Suppressor macrophage treated with lipopolysaccharide for 1 hour (primary cell): Measurements from ENCODE around the gene ZDHHC7.
"Not testable (repeated sequence)": the region's sequence is repeated elsewhere in the genome, so short reads cannot be mapped to it uniquely, and the experiment has no call there.

Experiments used
- DNase-seq, 3 donors: peaks; one replicate each; pipeline ENCODE4 v3.0.0-alpha.2; 2020 to 2022

ZDHHC7 gene

GRCh38 chr16:85042606-85043005 is 31.3 kb upstream of the ZDHHC7 start:
- DNase-seq, result no peak

- DNase-seq, result no peak
Measured at GRCh38 chr16:85042167-85042526, 30.8 kb upstream of the ZDHHC7 start.

- peak in 1 of 3 donors; percentile 30 for DNase-seq
Measured at GRCh38 chr16:85041219-85042166, 30.2 kb upstream of the ZDHHC7 start.

- no peak for DNase-seq
Measured at GRCh38 chr16:85040685-85041084, 29.4 kb upstream of the ZDHHC7 start.

- no peak for DNase-seq
Measured at GRCh38 chr16:85037721-85038120, 26.4 kb upstream of the ZDHHC7 start.

- peak in 1 of 3 donors; percentile 44 for DNase-seq
Measured at GRCh38 chr16:85037050-85037410, 25.7 kb upstream of the ZDHHC7 start.

GRCh38 chr16:85036236-85037049 is 25.1 kb upstream of the ZDHHC7 start:
- DNase-seq, result peak; percentile 78 to 81 (median 80)

GRCh38 chr16:85034591-85035433 is 23.5 kb upstream of the ZDHHC7 start:
- no peak for DNase-seq

- no peak for DNase-seq
Measured at GRCh38 chr16:85033171-85033570, 21.8 kb upstream of the ZDHHC7 start.

GRCh38 chr16:85032187-85032586 is 20.9 kb upstream of the ZDHHC7 start:
- not testable (repeated sequence) for DNase-seq

GRCh38 chr16:85031451-85031850 is 20.1 kb upstream of the ZDHHC7 start:
- DNase-seq, result no peak

GRCh38 chr16:85029981-85030401 is 18.7 kb upstream of the ZDHHC7 start:
- no peak for DNase-seq

- peak; percentile 68 to 76 (median 68) for DNase-seq
Measured at GRCh38 chr16:85029408-85029784, 18.1 kb upstream of the ZDHHC7 start.

GRCh38 chr16:85028685-85029407 is 17.5 kb upstream of the ZDHHC7 start:
- no peak for DNase-seq

GRCh38 chr16:85027958-85028684 is 16.8 kb upstream of the ZDHHC7 start:
- DNase-seq, result peak in 2 of 3 donors; percentile 31 to 55

- DNase-seq, result peak; percentile 98 to 99 (median 99)
Measured at GRCh38 chr16:85027349-85027957, 16.1 kb upstream of the ZDHHC7 start, which contains the start of gene KIAA0513. TSS of gene KIAA0513 (plus strand) at chr16:85027795. CDS start at chr16:85067072, 39,277 bp downstream.

- DNase-seq, result no peak
Measured at GRCh38 chr16:85026703-85027102, 15.4 kb upstream of the ZDHHC7 start.

- DNase-seq, result peak; percentile 61 to 77 (median 75)
Measured at GRCh38 chr16:85025781-85026653, 14.7 kb upstream of the ZDHHC7 start.

- no peak for DNase-seq
Measured at GRCh38 chr16:85019659-85020245, 8.4 kb upstream of the ZDHHC7 start.
